ENCODE data around the gene UBL3. TPM values are rescaled to one million over a fixed set of nuclear protein-coding genes. Genes with fewer than 3 reads are reported as not detected.

The UBL3 gene
- total and polyA plus RNA-seq, 10 of the 15 experiments (the other 5 are each of a cell fraction or from before 2014, with no cell fraction given) = 5.5 to 13.7 (median 10.6) TPM

- 53% methylated on average over 7 of the region's 7 CpGs for WGBS (ENCODE audit: insufficient coverage, insufficient replicate concordance, low lambda C conversion rate, missing lambda C conversion rate)
- CTCF ChIA-PET = interaction anchor here (1.1 to 3.0 kb wide), 6 partner anchors 11 to 309 kb away, joined by 3 to 11 read pairs (median 5); no protein-coding TSS in a partner anchor
- BruUV-seq (replicated peaks) = no TSS peak
- Histone ChIP-seq H3K9ac (ENCODE audit: control insufficient read depth, insufficient read depth, low read length) (no peak overlapping the region), H3K27ac (ENCODE audit: control insufficient read depth, insufficient read depth) (no peak overlapping the region), H3K4me1 (ENCODE audit: control insufficient read depth, insufficient read depth, low read length) (peaks cover 11% of the 10 kb centered on the region; the same call in 1 of the 2 replicates), H3K9me3 (replicated peaks; ENCODE audit: control insufficient read depth, insufficient read depth, low read length) (no peaks in the 10 kb centered on the region; the same call in 2 of the 3 replicates), H3K4me3 (no peak overlapping the region), H3K4me2 (ENCODE audit: control insufficient read depth, insufficient read depth) (no peak overlapping the region), H2AFZ (ENCODE audit: control insufficient read depth, low read depth, low read length) (no peak overlapping the region), H3K79me2 (ENCODE audit: control insufficient read depth, insufficient read depth, low read length) (peaks cover 3% of the 10 kb centered on the region), H4K20me1 (ENCODE audit: control insufficient read depth, insufficient read depth) (no peaks in the 10 kb centered on the region), H3K36me3 (ENCODE audit: control insufficient read depth in 2 of 2, insufficient read depth in 2 of 2, low read length in 1 of 2) (no peaks in the 10 kb centered on the region), H3K27me3 (replicated peaks in 1 of 2; ENCODE audit: control insufficient read depth in 2 of 2, insufficient read depth in 2 of 2, low read length in 1 of 2) (no peaks in the 10 kb centered on the region)
- POLR2A ChIA-PET = interaction anchor here (0.6 kb wide), 1 partner anchor 264 kb away, joined by 3 read pairs; no protein-coding TSS in a partner anchor
- RAD21 ChIA-PET (ENCODE audit: unreplicated experiment) = interaction anchor here (1.4 to 2.1 kb wide), 3 partner anchors 11 to 35 kb away, joined by 5 to 8 read pairs (median 5); no protein-coding TSS in a partner anchor
- in situ Hi-C loops (cut with MboI) (no loop called here), intact Hi-C loops (cut with micrococcal nuclease; ENCODE audit: unreplicated experiment) (loop anchor here (5.0 kb wide), 1 partner anchor 41 kb away; no protein-coding TSS in a partner anchor)
- no peak for FAIRE-seq
- DNase-seq (ENCODE audit: low read depth, low spot score) = no peak
- peak; percentile 80 for ATAC-seq
- SMC1A ChIA-PET (ENCODE audit: uncharacterized antibody, unreplicated experiment) = interaction anchor here (0.6 to 6.4 kb wide), 8 partner anchors 11 to 106 kb away, joined by 3 to 50 read pairs (median 6); no protein-coding TSS in a partner anchor
- TF ChIP-seq RAD21 (IDR thresholded peaks at IDR 0.05; ENCODE audit: insufficient read depth, low read depth, low read length) = no peak
- TF ChIP-seq HDGF (IDR thresholded peaks at IDR 0.05) = no peak
- no peak for TF ChIP-seq NR2F1 (conservative IDR thresholded peaks at IDR 0.05)
- TF ChIP-seq SREBF2 (IDR thresholded peaks at IDR 0.05; ENCODE audit: low read length) = no peak
- no peak for TF ChIP-seq CTCF (IDR thresholded peaks at IDR 0.05 in 2 of 3, conservative IDR thresholded peaks at IDR 0.05 in 1 of 3; ENCODE audit: control insufficient read depth in 2 of 3, extremely low read depth in 1 of 3, insufficient read depth in 1 of 3, low read depth in 3 of 3, low read length in 3 of 3)
- 0 out of 2 replicates have a peak, but pooled peaks have one; percentile 24 for TF ChIP-seq NFYB (IDR thresholded peaks at IDR 0.05; ENCODE audit: insufficient read depth, low read depth, low read length)
- no peak for TF ChIP-seq SUZ12 (IDR thresholded peaks at IDR 0.05; ENCODE audit: unreplicated experiment)
- no peak for TF ChIP-seq LARP7 (IDR thresholded peaks at IDR 0.05)
- TF ChIP-seq RELB (IDR thresholded peaks at IDR 0.05; ENCODE audit: low read depth) = no peak
- TF ChIP-seq RUNX3 (IDR thresholded peaks at IDR 0.05; ENCODE audit: low read length) = peak; percentile 24; the same call in 1 of the 2 replicates
- peak; percentile 55 for TF ChIP-seq JUNB (IDR thresholded peaks at IDR 0.05)
- no peak for TF ChIP-seq EP300 (IDR thresholded peaks at IDR 0.05; ENCODE audit: borderline replicate concordance in 1 of 2, control insufficient read depth in 1 of 2, low read depth in 2 of 2, low read length in 2 of 2)
- TF ChIP-seq SP1 (IDR thresholded peaks at IDR 0.05; ENCODE audit: low read depth, low read length) = no peak
- TF ChIP-seq NR2C2 (IDR thresholded peaks at IDR 0.05; ENCODE audit: borderline replicate concordance, control insufficient read depth, insufficient read length, low read depth) = no peak
Observed at GRCh38 chr13:29805994-29806979, 44.1 kb downstream of the UBL3 start.
